ENCODE measurements around the gene MGAT4B. TPM values are rescaled to one million over a fixed set of nuclear protein-coding genes. Genes with fewer than 3 reads are reported as not detected.
A peak's percentile ranks its signal among the peaks of the same experiment; 100 is the strongest.

MGAT4B gene
- polyA plus RNA-seq, 1 donor (not counting 4 experiments of a cell fraction or from before 2014, with no cell fraction given): 69.8 TPM

- DNase-seq (ENCODE audit: low read depth, low spot score) (no peak), FAIRE-seq (no peak)
- Histone ChIP-seq H3K27me3 (ENCODE audit: control insufficient read depth, extremely low read depth, insufficient read depth, low read length) (no peaks in the 10 kb centered on the region), H3K4me1 (ENCODE audit: control insufficient read depth, extremely low read depth, insufficient read depth, low read length) (peaks cover 22% of the 10 kb centered on the region), H3K4me2 (ENCODE audit: control insufficient read depth, extremely low read depth, insufficient read depth, low read depth, low read length) (peak overlapping the region; percentile 75), H2AFZ (ENCODE audit: control insufficient read depth, low read length) (no peak overlapping the region), H3K4me3 (ENCODE audit: control insufficient read depth in 2 of 3, extremely low read depth in 1 of 3, insufficient read depth in 2 of 3, low read depth in 1 of 3, low read length in 3 of 3) (no peak overlapping the region), H3K9me1 (ENCODE audit: control insufficient read depth, extremely low read depth, insufficient read depth, low read length) (no peaks in the 10 kb centered on the region), H3K79me2 (ENCODE audit: control insufficient read depth, insufficient read depth, low read length) (no peaks in the 10 kb centered on the region), H3K9ac (ENCODE audit: control insufficient read depth, extremely low read depth, insufficient read depth, low read length) (no peak overlapping the region), H4K20me1 (ENCODE audit: control insufficient read depth, extremely low read depth, insufficient read depth, low read length) (no peaks in the 10 kb centered on the region), H3K36me3 (ENCODE audit: control insufficient read depth in 2 of 2, extremely low read depth in 1 of 2, insufficient read depth in 2 of 2, low read length in 2 of 2) (peaks cover 19 to 20% of the 10 kb centered on the region in 2 experiments), H3K27ac (ENCODE audit: control insufficient read depth, insufficient read depth, low read length) (no peak overlapping the region), H3K9me3 (ENCODE audit: control insufficient read depth, low read depth, low read length) (no peaks in the 10 kb centered on the region)
- TF ChIP-seq CTCF (optimal IDR thresholded peaks at IDR 0.05 in 1 of 3, IDR thresholded peaks at IDR 0.05 in 1 of 3, conservative IDR thresholded peaks at IDR 0.05 in 1 of 3; ENCODE audit: extremely low read depth in 1 of 3, insufficient read depth in 2 of 3, low read length in 3 of 3): no peak
- TF ChIP-seq EZH2 (IDR thresholded peaks at IDR 0.05; ENCODE audit: low read length): no peak
- dilution Hi-C loops (cut with MboI; ENCODE audit: extremely low pct_ligation_motif_present, low sequenced_read_pairs): no loop called here
Measured at GRCh38 chr5:179794575-179794974, 12.1 kb downstream of the MGAT4B start.

GRCh38 chr5:179794171-179794570 lies 12.5 kb downstream of the MGAT4B start:
- Histone ChIP-seq H3K27ac (ENCODE audit: control insufficient read depth, insufficient read depth, low read length) (no peak overlapping the region), H4K20me1 (ENCODE audit: control insufficient read depth, extremely low read depth, insufficient read depth, low read length) (no peaks in the 10 kb centered on the region), H3K27me3 (ENCODE audit: control insufficient read depth, extremely low read depth, insufficient read depth, low read length) (no peaks in the 10 kb centered on the region), H2AFZ (ENCODE audit: control insufficient read depth, low read length) (no peak overlapping the region), H3K4me3 (ENCODE audit: control insufficient read depth in 2 of 3, extremely low read depth in 1 of 3, insufficient read depth in 2 of 3, low read depth in 1 of 3, low read length in 3 of 3) (no peak overlapping the region), H3K9me1 (ENCODE audit: control insufficient read depth, extremely low read depth, insufficient read depth, low read length) (no peaks in the 10 kb centered on the region), H3K4me1 (ENCODE audit: control insufficient read depth, extremely low read depth, insufficient read depth, low read length) (peaks cover 22% of the 10 kb centered on the region), H3K36me3 (ENCODE audit: control insufficient read depth in 2 of 2, extremely low read depth in 1 of 2, insufficient read depth in 2 of 2, low read length in 2 of 2) (peaks cover 15 to 16% of the 10 kb centered on the region in 2 experiments), H3K9me3 (ENCODE audit: control insufficient read depth, low read depth, low read length) (no peaks in the 10 kb centered on the region), H3K9ac (ENCODE audit: control insufficient read depth, extremely low read depth, insufficient read depth, low read length) (no peak overlapping the region), H3K4me2 (ENCODE audit: control insufficient read depth, extremely low read depth, insufficient read depth, low read depth, low read length) (no peak overlapping the region), H3K79me2 (ENCODE audit: control insufficient read depth, insufficient read depth, low read length) (no peaks in the 10 kb centered on the region)
- DNase-seq (ENCODE audit: low read depth, low spot score) (no peak), FAIRE-seq (no peak)
- TF ChIP-seq EZH2 (IDR thresholded peaks at IDR 0.05; ENCODE audit: low read length): no peak
- TF ChIP-seq CTCF (optimal IDR thresholded peaks at IDR 0.05 in 1 of 3, IDR thresholded peaks at IDR 0.05 in 1 of 3, conservative IDR thresholded peaks at IDR 0.05 in 1 of 3; ENCODE audit: extremely low read depth in 1 of 3, insufficient read depth in 2 of 3, low read length in 3 of 3): no peak
- dilution Hi-C loops (cut with MboI; ENCODE audit: extremely low pct_ligation_motif_present, low sequenced_read_pairs): no loop called here

Measured in keratinocyte (primary cell).